Gastrocnemius medialis (tissue), 4 donors: ENCODE measurements around the gene ATP9A. TPM values are rescaled to one million over a fixed set of nuclear protein-coding genes. Genes with fewer than 3 reads are reported as not detected.
A peak's percentile ranks its signal among the peaks of the same experiment; 100 is the strongest.

ENCODE experiments used
- ATAC-seq, 2 donors: fragments of 150-250 bp; one replicate each; pipeline ENCODE4 v1.9.1; 2016
- DNase-seq, 2 donors: peaks; one replicate each; pipeline ENCODE4 v3.0.0-alpha.2; 2019
- H3K27ac ChIP-seq, 4 donors: fragments of 200-600 bp; sonication (generic); 1 replicate in 1 of 4; 2 replicates in 3 of 4; pipeline ENCODE4 v1.5.1; 2016 to 2018; ENCODE audit warnings: mild to moderate bottlenecking in 2 of 4, moderate library complexity in 1 of 4
- H3K27me3 ChIP-seq, 3 donors: fragments of 200-600 bp; sonication (generic) in 2 of 3; 1 replicate in 1 of 3; 2 replicates in 2 of 3; pipeline versions ENCODE4 v1.5.1 to v1.6.0; 2016 to 2019; ENCODE audit warnings: mild to moderate bottlenecking in 1 of 3, moderate library complexity in 1 of 3
- H3K36me3 ChIP-seq, 2 donors: fragments of 200-600 bp; sonication (generic) in 1 of 2; one replicate each; pipeline ENCODE4 v1.5.1; 2017 to 2018
- H3K4me1 ChIP-seq, 2 donors: fragments of 200-600 bp; sonication (generic) in 1 of 2; one replicate each; pipeline ENCODE4 v1.5.1; 2016 to 2017; ENCODE audit warnings: mild to moderate bottlenecking in 2 of 2
- H3K4me3 ChIP-seq, 4 donors: fragments of 200-600 bp; sonication (generic) in 3 of 4; 1 replicate in 1 of 4; 2 replicates in 3 of 4; pipeline ENCODE4 v1.5.1; 2016 to 2019; ENCODE audit warnings: mild to moderate bottlenecking in 2 of 4
- H3K9me3 ChIP-seq, 3 donors: fragments of 200-600 bp; sonication (generic) in 2 of 3; 1 replicate in 1 of 3; 2 replicates in 2 of 3; pipeline ENCODE4 v1.5.1; 2016 to 2019
- CTCF ChIP-seq, 5 experiments: fragments of 450-650 bp in 3 of 5; fragments of 200-600 bp in 2 of 5; sonication (generic) in 2 of 5; IDR thresholded peaks in 4 of 5; conservative IDR thresholded peaks in 1 of 5; 1 replicate in 4 of 5; 2 replicates in 1 of 5; pipeline ENCODE4 v1.5.1; 2016 to 2019; ENCODE audit warnings: antibody characterized with exemption in 5 of 5, mild to moderate bottlenecking in 3 of 5, moderate library complexity in 3 of 5
- POLR2A ChIP-seq, 2 donors: fragments of 450-650 bp; IDR thresholded peaks; one replicate each; pipeline ENCODE4 v1.6.1; 2017; ENCODE audit warnings: antibody characterized with exemption in 2 of 2, mild to moderate bottlenecking in 2 of 2, moderate library complexity in 2 of 2
- in situ Hi-C, 4 donors: fragments of 200-750 bp; cut with MboI; loops; one replicate each; pipeline versions ENCODE4 v1.15.0 to v1.8.0; 2017; ENCODE audit warnings: low sequenced_read_pairs in 4 of 4
- intact Hi-C: fragments of 100-400 bp; cut with DNase I; formaldehyde crosslinking; loops from one replicate; pipeline ENCODE4 v1.15.1; 2023; ENCODE audit warnings: low total_unique reads
- total RNA-seq, 4 donors: library from RNA; depleted of rRNA; stranded (reverse); fragments of >200 nt; gene quantifications; one replicate each; pipeline versions ENCODE4 v1.1.0 to v1.2.3, GENCODE V29; 2016

ATP9A gene
- total RNA-seq, 4 donors from 2014 or later = 11.8 to 34.8 (median 20.8) TPM

- Histone ChIP-seq H3K36me3 (no peaks in the 10 kb centered on the region), H3K4me1 (peaks cover 9 to 14% of the 10 kb centered on the region in 2 donors), H3K4me3 (peak overlapping the region; percentile 25 to 50 (median 34)), H3K9me3 (no peaks in the 10 kb centered on the region), H3K27ac (no peak overlapping the region), H3K27me3 (peaks cover 43 to 52% (median 47%) of the 10 kb centered on the region in 3 donors)
- intact Hi-C loops = loop anchor here (10.0 kb wide), 1 partner anchor 284 kb away; no protein-coding TSS in a partner anchor
- in situ Hi-C loops = no loop called here
- DNase-seq (no peak), ATAC-seq (no peak)
- TF ChIP-seq CTCF (IDR thresholded peaks at IDR 0.05 in 4 of 5, conservative IDR thresholded peaks at IDR 0.05 in 1 of 5) = no peak
- no peak for TF ChIP-seq POLR2A (IDR thresholded peaks at IDR 0.05)
Observed at GRCh38 chr20:51801122-51801822, 33.1 kb upstream of the ATP9A start.

GRCh38 chr20:51800872-51801121, 32.6 kb upstream of the ATP9A start:
- no peak for TF ChIP-seq POLR2A (IDR thresholded peaks at IDR 0.05)
- no peak for TF ChIP-seq CTCF (IDR thresholded peaks at IDR 0.05 in 4 of 5, conservative IDR thresholded peaks at IDR 0.05 in 1 of 5)
- Histone ChIP-seq H3K4me1 (peaks cover 9 to 14% of the 10 kb centered on the region in 2 donors), H3K4me3 (peak overlapping the region; percentile 25 to 50 (median 34)), H3K9me3 (no peaks in the 10 kb centered on the region), H3K27ac (no peak overlapping the region), H3K36me3 (no peaks in the 10 kb centered on the region), H3K27me3 (peaks cover 43 to 52% (median 47%) of the 10 kb centered on the region in 3 donors)
- intact Hi-C loops (loop anchor here (10.0 kb wide), 1 partner anchor 284 kb away; no protein-coding TSS in a partner anchor), in situ Hi-C loops (no loop called here)
- no peak for ATAC-seq
- DNase-seq = no peak

GRCh38 chr20:51800060-51800871, 32.1 kb upstream of the ATP9A start:
- TF ChIP-seq POLR2A (IDR thresholded peaks at IDR 0.05) = no peak
- TF ChIP-seq CTCF (IDR thresholded peaks at IDR 0.05 in 4 of 5, conservative IDR thresholded peaks at IDR 0.05 in 1 of 5) = peak in 4 of 5 experiments; percentile 32 to 65 (median 54)
- H3K27ac ChIP-seq = no peak overlapping the region
- ATAC-seq = no peak
- peaks cover 43 to 52% (median 47%) of the 10 kb centered on the region in 3 donors for H3K27me3 ChIP-seq
- H3K9me3 ChIP-seq = no peaks in the 10 kb centered on the region
- DNase-seq = no peak
- in situ Hi-C loops = no loop called here
- H3K4me1 ChIP-seq = peaks cover 9 to 14% of the 10 kb centered on the region in 2 donors
- peak overlapping the region; percentile 25 to 50 (median 34) for H3K4me3 ChIP-seq
- intact Hi-C loops = loop anchor here (10.0 kb wide), 1 partner anchor 285 kb away; no protein-coding TSS in a partner anchor
- H3K36me3 ChIP-seq = no peaks in the 10 kb centered on the region

- peaks cover 43 to 52% (median 47%) of the 10 kb centered on the region in 3 donors for H3K27me3 ChIP-seq
- H3K4me1 ChIP-seq = peaks cover 9 to 14% of the 10 kb centered on the region in 2 donors
- H3K36me3 ChIP-seq = no peaks in the 10 kb centered on the region
- no peak overlapping the region for H3K27ac ChIP-seq
- in situ Hi-C loops (no loop called here), intact Hi-C loops (no loop called here)
- ATAC-seq (no peak), DNase-seq (no peak)
- H3K9me3 ChIP-seq = no peaks in the 10 kb centered on the region
- no peak overlapping the region for H3K4me3 ChIP-seq
- TF ChIP-seq CTCF (IDR thresholded peaks at IDR 0.05 in 4 of 5, conservative IDR thresholded peaks at IDR 0.05 in 1 of 5) = no peak
- no peak for TF ChIP-seq POLR2A (IDR thresholded peaks at IDR 0.05)
Observed at GRCh38 chr20:51799401-51799860, 31.2 kb upstream of the ATP9A start.
